ENCODE results near the gene NABP2.

DNA sequence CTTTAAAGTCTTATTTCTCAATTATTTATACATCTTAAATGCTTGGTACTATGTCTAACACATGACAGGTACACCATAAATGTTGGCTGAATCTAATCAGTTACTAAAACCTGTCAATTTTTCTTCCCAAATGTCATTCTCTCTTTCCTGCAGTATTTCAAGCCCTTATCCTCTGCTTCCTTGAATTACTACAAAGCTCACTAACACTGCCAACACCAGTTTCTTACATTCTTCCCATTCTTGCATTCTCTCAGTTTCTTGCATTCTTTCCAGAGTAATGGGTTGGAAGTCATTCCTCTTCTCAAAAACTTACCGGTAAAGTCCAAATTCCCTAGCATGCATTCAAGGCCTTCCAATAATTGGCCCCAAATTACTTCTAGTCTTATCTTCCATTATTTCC lies 25.3 kb upstream of the NABP2 start:
- TF ChIP-seq, protein P1, sequence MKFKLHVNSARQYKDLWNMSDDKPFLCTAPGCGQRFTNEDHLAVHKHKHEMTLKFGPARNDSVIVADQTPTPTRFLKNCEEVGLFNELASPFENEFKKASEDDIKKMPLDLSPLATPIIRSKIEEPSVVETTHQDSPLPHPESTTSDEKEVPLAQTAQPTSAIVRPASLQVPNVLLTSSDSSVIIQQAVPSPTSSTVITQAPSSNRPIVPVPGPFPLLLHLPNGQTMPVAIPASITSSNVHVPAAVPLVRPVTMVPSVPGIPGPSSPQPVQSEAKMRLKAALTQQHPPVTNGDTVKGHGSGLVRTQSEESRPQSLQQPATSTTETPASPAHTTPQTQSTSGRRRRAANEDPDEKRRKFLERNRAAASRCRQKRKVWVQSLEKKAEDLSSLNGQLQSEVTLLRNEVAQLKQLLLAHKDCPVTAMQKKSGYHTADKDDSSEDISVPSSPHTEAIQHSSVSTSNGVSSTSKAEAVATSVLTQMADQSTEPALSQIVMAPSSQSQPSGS (CRISPR knock-in tag; IDR thresholded peaks at IDR 0.05; ENCODE audit: borderline replicate concordance, low read depth): no peak
- TF ChIP-seq, protein P2, sequence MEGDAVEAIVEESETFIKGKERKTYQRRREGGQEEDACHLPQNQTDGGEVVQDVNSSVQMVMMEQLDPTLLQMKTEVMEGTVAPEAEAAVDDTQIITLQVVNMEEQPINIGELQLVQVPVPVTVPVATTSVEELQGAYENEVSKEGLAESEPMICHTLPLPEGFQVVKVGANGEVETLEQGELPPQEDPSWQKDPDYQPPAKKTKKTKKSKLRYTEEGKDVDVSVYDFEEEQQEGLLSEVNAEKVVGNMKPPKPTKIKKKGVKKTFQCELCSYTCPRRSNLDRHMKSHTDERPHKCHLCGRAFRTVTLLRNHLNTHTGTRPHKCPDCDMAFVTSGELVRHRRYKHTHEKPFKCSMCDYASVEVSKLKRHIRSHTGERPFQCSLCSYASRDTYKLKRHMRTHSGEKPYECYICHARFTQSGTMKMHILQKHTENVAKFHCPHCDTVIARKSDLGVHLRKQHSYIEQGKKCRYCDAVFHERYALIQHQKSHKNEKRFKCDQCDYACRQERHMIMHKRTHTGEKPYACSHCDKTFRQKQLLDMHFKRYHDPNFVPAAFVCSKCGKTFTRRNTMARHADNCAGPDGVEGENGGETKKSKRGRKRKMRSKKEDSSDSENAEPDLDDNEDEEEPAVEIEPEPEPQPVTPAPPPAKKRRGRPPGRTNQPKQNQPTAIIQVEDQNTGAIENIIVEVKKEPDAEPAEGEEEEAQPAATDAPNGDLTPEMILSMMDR (IDR thresholded peaks at IDR 0.05): no peak
- TF ChIP-seq ELF4 (CRISPR knock-in tag; IDR thresholded peaks at IDR 0.05; ENCODE audit: low read depth): no peak
- TF ChIP-seq ZNF671 (CRISPR knock-in tag; IDR thresholded peaks at IDR 0.05): no peak
- TF ChIP-seq NFYB (CRISPR knock-in tag; conservative IDR thresholded peaks at IDR 0.05; ENCODE audit: low read depth): no peak
- TF ChIP-seq, protein P3, sequence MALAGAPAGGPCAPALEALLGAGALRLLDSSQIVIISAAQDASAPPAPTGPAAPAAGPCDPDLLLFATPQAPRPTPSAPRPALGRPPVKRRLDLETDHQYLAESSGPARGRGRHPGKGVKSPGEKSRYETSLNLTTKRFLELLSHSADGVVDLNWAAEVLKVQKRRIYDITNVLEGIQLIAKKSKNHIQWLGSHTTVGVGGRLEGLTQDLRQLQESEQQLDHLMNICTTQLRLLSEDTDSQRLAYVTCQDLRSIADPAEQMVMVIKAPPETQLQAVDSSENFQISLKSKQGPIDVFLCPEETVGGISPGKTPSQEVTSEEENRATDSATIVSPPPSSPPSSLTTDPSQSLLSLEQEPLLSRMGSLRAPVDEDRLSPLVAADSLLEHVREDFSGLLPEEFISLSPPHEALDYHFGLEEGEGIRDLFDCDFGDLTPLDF (CRISPR knock-in tag; IDR thresholded peaks at IDR 0.05): no peak
- no peak for TF ChIP-seq FOXK1 (CRISPR knock-in tag; IDR thresholded peaks at IDR 0.05)
- TF ChIP-seq, protein P4, sequence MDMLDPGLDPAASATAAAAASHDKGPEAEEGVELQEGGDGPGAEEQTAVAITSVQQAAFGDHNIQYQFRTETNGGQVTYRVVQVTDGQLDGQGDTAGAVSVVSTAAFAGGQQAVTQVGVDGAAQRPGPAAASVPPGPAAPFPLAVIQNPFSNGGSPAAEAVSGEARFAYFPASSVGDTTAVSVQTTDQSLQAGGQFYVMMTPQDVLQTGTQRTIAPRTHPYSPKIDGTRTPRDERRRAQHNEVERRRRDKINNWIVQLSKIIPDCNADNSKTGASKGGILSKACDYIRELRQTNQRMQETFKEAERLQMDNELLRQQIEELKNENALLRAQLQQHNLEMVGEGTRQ (CRISPR knock-in tag; IDR thresholded peaks at IDR 0.05): no peak
- TF ChIP-seq, protein P5, sequence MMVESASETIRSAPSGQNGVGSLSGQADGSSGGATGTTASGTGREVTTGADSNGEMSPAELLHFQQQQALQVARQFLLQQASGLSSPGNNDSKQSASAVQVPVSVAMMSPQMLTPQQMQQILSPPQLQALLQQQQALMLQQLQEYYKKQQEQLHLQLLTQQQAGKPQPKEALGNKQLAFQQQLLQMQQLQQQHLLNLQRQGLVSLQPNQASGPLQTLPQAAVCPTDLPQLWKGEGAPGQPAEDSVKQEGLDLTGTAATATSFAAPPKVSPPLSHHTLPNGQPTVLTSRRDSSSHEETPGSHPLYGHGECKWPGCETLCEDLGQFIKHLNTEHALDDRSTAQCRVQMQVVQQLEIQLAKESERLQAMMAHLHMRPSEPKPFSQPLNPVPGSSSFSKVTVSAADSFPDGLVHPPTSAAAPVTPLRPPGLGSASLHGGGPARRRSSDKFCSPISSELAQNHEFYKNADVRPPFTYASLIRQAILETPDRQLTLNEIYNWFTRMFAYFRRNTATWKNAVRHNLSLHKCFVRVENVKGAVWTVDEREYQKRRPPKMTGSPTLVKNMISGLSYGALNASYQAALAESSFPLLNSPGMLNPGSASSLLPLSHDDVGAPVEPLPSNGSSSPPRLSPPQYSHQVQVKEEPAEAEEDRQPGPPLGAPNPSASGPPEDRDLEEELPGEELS (CRISPR knock-in tag; IDR thresholded peaks at IDR 0.05): no peak
- no peak for TF ChIP-seq JUN (CRISPR knock-in tag; IDR thresholded peaks at IDR 0.05)

Measured in WTC11 (cell line).